H1 (cell line): ENCODE measurements around the gene HOGA1. TPM values are rescaled to one million over a fixed set of nuclear protein-coding genes. Genes with fewer than 3 reads are reported as not detected.

Experiments used
- RAD21 ChIP-seq, 2 experiments: IDR thresholded peaks in 1 of 2; conservative IDR thresholded peaks in 1 of 2; 2 replicates each; pipeline ENCODE4 v1.6.1; 2011; ENCODE audit warnings: low read depth in 2 of 2, low read length in 2 of 2, improper control_type of control experiment in 1 of 2, inconsistent platforms in 1 of 2, mild to moderate bottlenecking in 1 of 2, moderate library complexity in 1 of 2
- RXRA ChIP-seq: IDR thresholded peaks from 2 replicates; pipeline ENCODE4 v1.6.1; 2011; ENCODE audit warnings: low read depth, mild to moderate bottlenecking, low read length, moderate library complexity; ENCODE audit not compliant: insufficient read depth
- polyA plus RNA-seq, 7 experiments: library from polyadenylated mRNA; depleted of rRNA in 3 of 7; stranded (reverse) in 5 of 7; unstranded in 2 of 7; fragments of >200 nt in 5 of 7; fragments of 200-250 nt in 2 of 7; gene quantifications; 1 replicate in 5 of 7; 2 replicates in 1 of 7; 4 replicates in 1 of 7; pipeline versions ENCODE4 v1.2.1 to v1.2.3, GENCODE V29; 2011 to 2013; ENCODE audit warnings: missing spikeins in 2 of 7, mixed read lengths in 2 of 7
- total RNA-seq: library from RNA; stranded (reverse); fragmentation: NEBNext Ultra II Directional; extraction: Animal tissue kit (Norgen Biotek cat#: 25700); gene quantifications from 2 replicates; pipeline ENCODE4 v1.2.1, GENCODE V29; 2021
- TF ChIP-seq, protein P1 (sequence below): fragments of 300-600 bp; sonication (generic); IDR thresholded peaks from 2 replicates; pipeline ENCODE4 v1.7.1; 2012; ENCODE audit warnings: low read length, moderate library complexity, mild to moderate bottlenecking, inconsistent platforms; ENCODE audit not compliant: insufficient replicate concordance

The HOGA1 gene
- total and polyA plus RNA-seq, 2 of the 8 experiments (the other 6 are each of a cell fraction or from before 2014, with no cell fraction given): 0.28 to 1.00 TPM

DNA sequence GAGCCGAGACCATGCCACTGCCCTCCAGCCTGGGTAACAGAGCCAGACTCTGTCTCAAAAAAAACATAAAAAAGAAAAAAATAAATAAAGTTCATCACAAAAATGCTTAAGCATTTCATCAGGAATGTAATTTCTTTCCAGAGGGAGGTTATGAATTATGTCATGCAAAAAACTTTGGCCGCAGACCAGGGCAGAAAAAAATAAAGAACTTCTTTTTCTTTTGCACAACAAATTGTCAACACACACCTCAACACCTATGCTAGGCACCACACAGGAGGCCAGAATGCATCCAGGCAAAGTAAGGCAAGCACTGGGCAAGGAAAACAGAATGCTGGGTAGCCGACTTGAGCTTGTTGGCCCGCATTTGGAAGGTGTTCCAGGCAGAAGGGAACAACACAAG lies 9.2 kb downstream of the HOGA1 start (continued):
- TF ChIP-seq, protein P1, sequence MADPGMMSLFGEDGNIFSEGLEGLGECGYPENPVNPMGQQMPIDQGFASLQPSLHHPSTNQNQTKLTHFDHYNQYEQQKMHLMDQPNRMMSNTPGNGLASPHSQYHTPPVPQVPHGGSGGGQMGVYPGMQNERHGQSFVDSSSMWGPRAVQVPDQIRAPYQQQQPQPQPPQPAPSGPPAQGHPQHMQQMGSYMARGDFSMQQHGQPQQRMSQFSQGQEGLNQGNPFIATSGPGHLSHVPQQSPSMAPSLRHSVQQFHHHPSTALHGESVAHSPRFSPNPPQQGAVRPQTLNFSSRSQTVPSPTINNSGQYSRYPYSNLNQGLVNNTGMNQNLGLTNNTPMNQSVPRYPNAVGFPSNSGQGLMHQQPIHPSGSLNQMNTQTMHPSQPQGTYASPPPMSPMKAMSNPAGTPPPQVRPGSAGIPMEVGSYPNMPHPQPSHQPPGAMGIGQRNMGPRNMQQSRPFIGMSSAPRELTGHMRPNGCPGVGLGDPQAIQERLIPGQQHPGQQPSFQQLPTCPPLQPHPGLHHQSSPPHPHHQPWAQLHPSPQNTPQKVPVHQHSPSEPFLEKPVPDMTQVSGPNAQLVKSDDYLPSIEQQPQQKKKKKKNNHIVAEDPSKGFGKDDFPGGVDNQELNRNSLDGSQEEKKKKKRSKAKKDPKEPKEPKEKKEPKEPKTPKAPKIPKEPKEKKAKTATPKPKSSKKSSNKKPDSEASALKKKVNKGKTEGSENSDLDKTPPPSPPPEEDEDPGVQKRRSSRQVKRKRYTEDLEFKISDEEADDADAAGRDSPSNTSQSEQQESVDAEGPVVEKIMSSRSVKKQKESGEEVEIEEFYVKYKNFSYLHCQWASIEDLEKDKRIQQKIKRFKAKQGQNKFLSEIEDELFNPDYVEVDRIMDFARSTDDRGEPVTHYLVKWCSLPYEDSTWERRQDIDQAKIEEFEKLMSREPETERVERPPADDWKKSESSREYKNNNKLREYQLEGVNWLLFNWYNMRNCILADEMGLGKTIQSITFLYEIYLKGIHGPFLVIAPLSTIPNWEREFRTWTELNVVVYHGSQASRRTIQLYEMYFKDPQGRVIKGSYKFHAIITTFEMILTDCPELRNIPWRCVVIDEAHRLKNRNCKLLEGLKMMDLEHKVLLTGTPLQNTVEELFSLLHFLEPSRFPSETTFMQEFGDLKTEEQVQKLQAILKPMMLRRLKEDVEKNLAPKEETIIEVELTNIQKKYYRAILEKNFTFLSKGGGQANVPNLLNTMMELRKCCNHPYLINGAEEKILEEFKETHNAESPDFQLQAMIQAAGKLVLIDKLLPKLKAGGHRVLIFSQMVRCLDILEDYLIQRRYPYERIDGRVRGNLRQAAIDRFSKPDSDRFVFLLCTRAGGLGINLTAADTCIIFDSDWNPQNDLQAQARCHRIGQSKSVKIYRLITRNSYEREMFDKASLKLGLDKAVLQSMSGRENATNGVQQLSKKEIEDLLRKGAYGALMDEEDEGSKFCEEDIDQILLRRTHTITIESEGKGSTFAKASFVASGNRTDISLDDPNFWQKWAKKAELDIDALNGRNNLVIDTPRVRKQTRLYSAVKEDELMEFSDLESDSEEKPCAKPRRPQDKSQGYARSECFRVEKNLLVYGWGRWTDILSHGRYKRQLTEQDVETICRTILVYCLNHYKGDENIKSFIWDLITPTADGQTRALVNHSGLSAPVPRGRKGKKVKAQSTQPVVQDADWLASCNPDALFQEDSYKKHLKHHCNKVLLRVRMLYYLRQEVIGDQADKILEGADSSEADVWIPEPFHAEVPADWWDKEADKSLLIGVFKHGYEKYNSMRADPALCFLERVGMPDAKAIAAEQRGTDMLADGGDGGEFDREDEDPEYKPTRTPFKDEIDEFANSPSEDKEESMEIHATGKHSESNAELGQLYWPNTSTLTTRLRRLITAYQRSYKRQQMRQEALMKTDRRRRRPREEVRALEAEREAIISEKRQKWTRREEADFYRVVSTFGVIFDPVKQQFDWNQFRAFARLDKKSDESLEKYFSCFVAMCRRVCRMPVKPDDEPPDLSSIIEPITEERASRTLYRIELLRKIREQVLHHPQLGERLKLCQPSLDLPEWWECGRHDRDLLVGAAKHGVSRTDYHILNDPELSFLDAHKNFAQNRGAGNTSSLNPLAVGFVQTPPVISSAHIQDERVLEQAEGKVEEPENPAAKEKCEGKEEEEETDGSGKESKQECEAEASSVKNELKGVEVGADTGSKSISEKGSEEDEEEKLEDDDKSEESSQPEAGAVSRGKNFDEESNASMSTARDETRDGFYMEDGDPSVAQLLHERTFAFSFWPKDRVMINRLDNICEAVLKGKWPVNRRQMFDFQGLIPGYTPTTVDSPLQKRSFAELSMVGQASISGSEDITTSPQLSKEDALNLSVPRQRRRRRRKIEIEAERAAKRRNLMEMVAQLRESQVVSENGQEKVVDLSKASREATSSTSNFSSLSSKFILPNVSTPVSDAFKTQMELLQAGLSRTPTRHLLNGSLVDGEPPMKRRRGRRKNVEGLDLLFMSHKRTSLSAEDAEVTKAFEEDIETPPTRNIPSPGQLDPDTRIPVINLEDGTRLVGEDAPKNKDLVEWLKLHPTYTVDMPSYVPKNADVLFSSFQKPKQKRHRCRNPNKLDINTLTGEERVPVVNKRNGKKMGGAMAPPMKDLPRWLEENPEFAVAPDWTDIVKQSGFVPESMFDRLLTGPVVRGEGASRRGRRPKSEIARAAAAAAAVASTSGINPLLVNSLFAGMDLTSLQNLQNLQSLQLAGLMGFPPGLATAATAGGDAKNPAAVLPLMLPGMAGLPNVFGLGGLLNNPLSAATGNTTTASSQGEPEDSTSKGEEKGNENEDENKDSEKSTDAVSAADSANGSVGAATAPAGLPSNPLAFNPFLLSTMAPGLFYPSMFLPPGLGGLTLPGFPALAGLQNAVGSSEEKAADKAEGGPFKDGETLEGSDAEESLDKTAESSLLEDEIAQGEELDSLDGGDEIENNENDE: no peak
- TF ChIP-seq RXRA (no peak), RAD21 (IDR thresholded peaks at IDR 0.05 in 1 of 2, conservative IDR thresholded peaks at IDR 0.05 in 1 of 2; ENCODE audit: low read depth in 2 of 2, low read length in 2 of 2) (no peak)
